HuH-7.5 (cell line): Measurements from ENCODE around the gene NUP210.
A peak's percentile ranks its signal among the peaks of the same experiment; 100 is the strongest.
"Not testable (repeated sequence)": the region's sequence is repeated elsewhere in the genome, so short reads cannot be mapped to it uniquely, and the experiment has no call there.

Experiments used
- DNase-seq: peaks from one replicate; pipeline ENCODE4 v3.0.0; 2011; ENCODE audit warnings: low spot score

The NUP210 gene

DNA sequence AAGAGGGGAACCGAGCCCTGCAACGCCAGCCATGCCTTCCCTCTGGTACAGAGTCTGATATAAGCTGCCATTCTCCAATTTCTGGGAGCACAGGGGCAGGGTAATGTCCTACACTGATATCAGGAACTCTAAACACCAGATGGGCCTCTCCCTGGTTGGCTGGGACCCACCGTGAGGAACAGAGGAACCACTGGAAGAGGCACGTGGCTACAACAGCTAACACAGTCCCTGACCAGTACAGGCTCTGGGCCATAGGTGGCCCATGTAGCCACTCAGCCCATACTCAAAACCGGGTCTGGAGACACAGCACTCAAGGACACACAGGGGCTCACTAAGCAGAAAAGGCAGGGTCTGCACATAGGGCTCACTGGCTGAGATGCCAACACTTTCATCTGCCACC lies 13.9 kb downstream of the NUP210 start:
- no peak for DNase-seq

- DNase-seq = no peak
Measured at GRCh38 chr3:13405614-13406013, 14.5 kb downstream of the NUP210 start.

- no peak for DNase-seq
Measured at GRCh38 chr3:13404626-13405452, 15.3 kb downstream of the NUP210 start.

- DNase-seq = no peak
Measured at GRCh38 chr3:13403847-13404246, 16.3 kb downstream of the NUP210 start.

GRCh38 chr3:13403213-13403819 lies 16.8 kb downstream of the NUP210 start:
- DNase-seq = no peak

DNA sequence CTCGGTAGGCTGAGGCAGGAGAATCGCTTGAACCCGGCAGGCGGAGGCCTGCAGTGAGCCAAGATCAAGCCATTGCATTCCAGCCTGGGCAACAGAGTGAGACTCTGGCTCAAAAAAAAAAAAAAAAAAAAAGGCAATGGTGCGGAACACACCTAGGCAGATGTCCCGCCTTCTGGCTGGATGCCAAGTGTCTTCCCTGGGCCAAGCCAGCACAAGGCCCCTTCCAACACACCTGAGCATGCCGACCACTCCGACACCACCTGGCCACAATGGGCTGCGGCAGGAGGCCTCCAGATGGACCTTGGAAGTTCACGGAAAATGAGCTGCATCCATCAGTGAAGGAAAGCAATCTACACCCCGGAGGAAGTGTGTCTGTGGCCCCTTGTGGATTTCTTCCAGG lies 19.0 kb downstream of the NUP210 start:
- no peak for DNase-seq

- DNase-seq = no peak
Measured at GRCh38 chr3:13400114-13400673, 19.9 kb downstream of the NUP210 start.

DNA sequence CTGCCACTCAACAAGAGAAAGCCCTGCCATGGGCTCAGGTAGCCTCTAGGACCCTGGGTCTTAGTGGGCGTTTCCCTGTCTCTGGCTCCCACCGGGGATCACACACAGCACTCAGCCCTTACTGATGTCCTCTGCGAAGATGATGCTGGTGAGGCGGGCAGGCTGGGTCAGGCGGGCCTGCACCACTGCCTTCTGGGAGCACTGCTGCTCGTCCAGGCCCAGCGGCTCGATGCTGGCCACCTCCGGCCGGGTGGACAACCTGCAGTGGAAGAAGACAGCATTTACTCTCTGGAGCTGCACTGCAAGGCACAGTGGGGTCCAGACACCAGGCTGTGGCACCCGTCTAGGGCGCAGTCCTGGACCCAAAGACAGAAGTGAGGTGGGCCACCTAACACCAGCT lies 20.5 kb downstream of the NUP210 start:
- DNase-seq = no peak

DNA sequence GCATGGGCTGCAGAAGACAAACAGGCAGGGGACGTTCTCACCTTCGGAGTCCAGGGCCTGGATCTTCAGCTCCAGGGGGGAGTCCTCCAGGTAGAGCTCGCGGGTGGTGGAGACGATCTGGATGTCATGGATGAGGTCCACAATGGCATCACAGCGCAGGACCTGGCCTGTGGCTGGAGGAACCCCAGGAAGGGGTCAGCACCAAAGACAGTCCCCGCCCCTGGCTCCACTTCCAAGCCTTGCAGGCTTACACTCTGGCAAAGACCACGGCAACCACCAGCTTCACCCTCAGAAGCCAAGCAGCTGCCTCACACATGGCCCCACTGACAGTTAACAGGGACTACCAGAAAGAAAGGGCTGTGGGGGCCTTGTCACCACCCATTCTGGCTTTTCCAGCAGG lies 22.8 kb downstream of the NUP210 start:
- no peak for DNase-seq

GRCh38 chr3:13394363-13394762 lies 25.8 kb downstream of the NUP210 start:
- no peak for DNase-seq

DNA sequence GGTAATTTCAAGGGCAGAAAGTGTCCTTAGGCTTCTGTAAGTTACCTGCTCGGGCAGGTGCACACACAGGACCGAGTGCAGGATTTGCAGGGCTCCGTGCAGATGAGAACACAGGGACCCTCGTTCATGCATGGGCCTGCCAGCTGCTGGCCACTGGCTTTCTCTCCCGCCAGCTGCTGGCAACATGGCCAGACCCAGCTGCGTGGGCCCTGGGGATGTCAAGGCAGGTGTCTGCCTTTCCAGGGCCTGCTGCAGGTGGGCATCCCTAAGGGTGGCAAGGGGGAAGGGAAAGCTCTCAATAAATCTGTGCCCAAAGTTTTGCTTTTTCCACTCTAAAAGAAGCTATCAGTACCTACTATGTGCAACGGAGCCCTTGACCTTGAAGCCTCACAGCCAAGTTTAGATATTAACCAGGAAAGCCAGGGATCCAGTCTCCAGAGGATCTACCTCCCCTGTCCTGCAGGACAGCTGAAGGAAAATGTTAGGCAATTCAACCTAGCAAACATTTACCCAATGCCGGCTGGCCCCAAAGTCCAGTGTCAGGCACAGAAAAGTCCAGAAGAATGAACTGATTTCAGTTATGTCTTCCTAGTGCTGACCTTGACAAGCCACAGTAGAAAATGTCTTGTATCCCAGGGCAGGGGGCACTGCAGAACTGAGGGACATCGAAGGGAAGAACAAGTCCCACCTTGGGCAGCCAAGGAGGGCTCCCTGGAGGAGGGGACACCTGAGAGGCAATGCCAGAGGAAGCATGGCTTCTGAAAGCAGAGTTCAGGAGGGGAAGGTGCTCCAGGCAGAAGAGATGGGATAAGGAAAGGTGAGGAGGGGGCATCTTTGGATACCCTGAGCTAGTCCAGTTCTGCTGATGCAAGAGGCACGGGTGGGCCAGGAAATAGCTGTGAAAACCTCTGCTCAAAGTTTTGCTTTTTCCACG lies 26.4 kb downstream of the NUP210 start:
- DNase-seq = peak; percentile 88

GRCh38 chr3:13391308-13391707 lies 28.8 kb downstream of the NUP210 start:
- DNase-seq = no peak

DNA sequence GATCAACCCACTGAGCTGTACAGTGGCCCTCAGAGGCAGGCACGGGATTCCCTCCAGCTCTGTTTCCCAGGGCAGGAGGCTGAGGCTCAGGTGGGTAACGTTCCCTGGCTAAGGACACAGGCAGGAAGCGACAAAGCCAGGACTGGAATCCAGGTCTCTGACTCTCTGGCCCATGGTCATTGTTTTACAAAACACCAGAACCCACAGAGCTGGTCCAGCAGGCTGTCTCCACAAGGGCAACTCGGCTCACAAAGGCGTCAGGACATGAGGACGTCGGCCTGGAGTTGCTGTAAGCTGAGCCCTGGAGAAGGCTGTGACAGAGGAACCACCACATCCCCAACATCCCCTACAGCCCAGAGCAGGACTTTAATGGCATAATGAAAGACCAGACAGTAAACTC lies 30.7 kb downstream of the NUP210 start:
- no peak for DNase-seq

DNA sequence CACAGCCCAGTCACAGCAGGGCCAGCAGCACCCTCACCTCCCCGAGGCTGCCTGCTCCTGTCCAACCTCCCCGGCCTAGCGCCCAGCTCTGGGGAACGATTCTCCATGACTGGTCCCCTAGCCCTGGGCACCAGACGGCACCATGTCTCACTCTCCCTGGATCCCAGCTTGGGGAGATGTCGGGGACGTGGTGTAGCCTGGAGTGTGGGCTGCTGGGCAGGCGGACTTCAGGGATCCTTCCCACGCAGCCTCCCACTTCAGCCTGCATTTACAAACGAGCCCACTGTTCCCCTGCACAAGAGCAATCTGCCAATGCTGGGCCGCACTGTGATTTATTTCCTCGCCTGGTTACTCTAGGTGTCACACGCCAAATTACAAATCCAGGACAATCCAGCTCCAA lies 31.3 kb downstream of the NUP210 start:
- no peak for DNase-seq

DNA sequence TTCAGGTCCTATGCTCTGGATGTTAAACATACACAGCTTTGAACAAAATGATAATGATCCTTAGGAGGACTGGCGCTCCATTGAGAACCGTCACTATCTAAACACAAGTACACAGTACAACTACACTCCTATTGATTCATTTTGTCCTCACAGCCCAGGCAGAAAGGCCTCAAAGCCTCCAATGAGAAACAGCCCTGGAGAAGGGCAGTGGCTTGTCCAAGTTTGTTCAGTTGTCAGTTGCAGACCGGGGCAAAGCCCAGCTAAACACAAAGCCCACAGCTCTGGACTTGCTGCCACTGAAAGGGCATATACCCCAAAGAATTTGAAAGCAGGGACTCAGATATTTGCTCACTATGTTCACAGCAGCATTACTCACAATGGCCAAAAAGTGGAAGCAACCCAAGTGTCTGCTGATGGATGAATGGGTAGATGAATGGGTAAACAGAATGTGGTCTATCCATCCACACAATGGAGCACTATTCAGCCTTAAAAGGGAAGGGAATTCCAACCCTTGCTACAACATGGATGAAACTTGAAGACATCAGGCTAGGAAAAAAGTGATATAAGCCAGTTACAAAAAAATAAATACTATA lies 34.7 kb downstream of the NUP210 start:
- DNase-seq = no peak

DNA sequence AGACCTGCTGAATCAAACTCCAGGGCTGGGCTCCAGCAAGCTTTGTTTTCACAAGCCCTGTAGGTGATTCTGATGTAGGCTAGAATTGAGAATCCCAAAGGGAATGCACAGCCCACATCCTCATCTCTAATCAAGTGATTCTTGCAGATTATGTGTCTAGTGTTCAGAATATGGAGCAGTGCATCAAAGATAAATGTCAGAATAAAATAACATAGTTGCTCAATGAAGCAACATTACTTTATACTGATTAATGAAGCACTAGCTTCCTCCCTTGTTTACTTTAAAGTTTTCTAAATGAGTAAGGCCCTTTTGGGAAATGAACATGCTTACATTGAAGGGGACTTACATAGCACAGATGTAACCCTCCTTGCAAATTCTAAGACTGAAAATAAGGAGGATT lies 39.2 kb downstream of the NUP210 start:
- no peak for DNase-seq

- DNase-seq = no peak
Measured at GRCh38 chr3:13379201-13379830, 40.8 kb downstream of the NUP210 start.

DNA sequence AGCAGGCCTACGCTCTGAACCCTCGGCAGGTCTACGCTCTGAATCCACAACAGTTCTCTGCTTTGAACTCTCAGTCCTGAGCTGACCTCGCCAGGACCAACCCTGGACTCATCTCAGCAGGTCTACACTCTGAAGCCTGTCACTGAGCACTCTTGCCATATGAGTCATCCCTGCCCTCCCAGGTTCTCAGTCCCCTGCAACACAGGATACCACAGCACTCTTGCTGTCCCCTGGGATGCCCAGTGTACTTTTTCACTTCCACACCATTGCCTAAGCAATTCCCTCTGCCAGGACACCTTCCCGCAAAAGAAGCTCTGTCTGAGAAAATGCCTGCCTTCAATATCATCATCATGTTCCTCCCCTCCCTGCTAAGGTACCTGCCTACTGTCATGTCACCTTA lies 42.0 kb downstream of the NUP210 start:
- DNase-seq = no peak

DNA sequence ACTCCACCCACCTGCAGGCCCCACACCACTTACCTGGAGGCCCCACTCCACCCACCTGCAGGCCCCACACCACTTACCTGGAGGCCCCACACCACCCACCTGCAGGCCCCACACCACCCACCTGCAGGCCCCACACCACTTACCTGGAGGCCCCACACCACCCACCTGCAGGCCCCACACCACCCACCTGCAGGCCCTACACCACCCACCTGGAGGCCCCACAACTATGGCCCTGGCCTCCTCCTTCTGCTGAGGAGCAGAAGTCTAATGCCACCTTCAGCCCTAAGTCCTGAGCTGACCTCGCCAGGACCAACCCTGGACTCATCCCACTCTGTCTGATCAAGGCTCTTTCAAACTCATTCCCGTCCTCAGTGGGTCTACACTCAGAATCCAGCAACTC lies 42.4 kb downstream of the NUP210 start:
- DNase-seq = not testable (repeated sequence)

- no peak for DNase-seq
Measured at GRCh38 chr3:13377021-13377420, 43.1 kb downstream of the NUP210 start.

DNA sequence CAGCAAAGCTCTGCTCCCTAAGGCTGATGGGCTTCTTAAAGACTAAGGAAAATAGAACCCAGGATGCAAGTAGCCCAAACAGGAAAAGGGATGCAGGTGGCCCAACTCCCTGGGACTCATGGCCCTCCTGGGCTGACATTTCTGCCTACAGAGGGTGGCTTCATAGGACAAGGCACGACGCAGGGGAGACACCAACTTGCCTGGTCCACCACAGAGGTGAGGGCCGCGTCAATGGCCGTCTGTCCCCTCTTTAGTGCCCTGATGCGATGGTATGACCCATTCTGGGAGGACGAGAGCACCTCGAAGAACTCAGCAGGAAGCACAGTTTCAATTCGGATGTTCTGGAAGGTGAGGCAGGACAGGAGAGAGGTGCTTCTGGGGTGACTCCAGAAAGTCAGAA lies 44.0 kb downstream of the NUP210 start:
- DNase-seq = no peak

- DNase-seq = no peak
Measured at GRCh38 chr3:13375464-13375863, 44.7 kb downstream of the NUP210 start.
